ENCODE results near the gene PTGDS.

The PTGDS gene

DNA sequence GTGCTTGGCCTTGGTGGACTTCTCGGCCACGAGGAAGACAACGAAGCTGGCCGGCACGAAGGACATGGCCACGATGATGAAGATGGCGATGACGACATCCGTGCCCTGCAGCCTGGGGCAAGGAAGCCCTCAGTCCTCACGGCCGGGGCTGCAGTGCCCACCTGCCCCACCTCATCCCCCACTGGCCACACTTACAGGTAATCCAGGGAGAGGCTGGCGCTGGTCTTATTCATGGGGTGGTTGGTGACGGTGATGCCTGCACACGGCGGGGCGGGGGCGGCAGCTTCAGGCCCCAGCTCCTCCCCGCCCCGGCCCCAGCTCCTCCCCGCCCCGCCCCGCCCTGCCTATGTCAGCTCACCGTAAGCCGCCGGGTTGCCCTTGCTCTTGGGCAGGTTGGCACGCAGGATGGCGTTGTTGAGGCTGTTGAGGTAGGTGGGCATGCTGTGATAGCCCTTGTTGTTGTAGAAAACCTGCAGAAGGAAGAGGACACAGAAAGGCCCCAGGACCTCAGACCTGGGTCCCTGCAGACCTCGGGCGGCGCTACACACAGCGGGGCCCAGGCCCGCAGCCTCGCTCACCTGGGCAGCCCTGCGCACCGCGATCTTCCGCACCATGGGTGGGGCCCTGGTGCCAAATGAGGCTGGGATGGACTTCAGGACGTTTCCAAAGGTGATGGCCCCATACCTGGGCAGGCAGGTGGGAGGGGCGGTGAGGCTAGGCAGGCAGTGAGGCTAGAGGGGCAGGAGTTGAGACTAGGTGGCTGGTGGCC lies 34.8 kb downstream of the PTGDS start:
- no peak for DNase-seq

DNA sequence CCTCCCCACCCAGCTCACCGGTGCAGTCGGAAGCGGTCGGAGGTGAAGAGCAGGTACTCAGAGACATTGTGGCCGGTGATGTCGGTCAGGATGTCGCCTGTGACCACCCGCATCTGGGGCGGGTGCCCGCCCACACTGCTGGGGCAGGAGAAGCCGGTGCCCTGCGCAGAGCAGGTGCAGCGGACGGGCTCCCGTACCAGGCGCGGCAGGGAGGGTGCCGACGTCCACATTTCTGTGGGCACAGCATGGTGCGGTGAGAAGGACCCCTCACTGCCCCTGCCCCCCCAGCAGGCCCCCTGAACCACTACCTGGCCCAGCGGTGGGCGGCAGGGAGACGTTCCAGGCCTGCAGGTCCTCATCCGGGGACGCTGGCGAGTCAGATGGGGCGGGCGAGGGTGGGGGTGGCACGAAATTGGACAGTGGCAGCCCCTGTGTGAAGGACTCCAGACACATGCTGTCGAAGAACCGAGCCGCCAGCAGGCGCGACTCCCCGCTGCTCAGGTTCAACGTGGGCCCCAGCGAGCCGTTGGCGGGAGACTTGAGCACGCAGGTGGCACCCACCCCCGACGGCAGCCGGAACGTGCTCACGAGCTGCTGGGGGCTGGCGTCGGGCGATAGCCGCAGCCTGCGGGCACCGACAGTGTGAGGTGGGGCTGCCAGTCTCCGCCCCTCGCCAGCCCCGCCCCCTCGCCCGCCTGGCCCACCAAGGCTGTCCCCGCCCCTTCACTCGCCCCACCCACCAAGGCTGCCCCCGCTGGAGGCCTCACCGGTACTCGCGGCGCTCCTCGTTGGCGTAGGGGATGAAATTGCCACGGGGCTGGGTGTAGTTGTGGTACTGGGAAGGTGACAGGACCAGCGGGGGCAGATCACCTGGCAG lies 35.6 kb downstream of the PTGDS start:
- DNase-seq: no peak

DNA sequence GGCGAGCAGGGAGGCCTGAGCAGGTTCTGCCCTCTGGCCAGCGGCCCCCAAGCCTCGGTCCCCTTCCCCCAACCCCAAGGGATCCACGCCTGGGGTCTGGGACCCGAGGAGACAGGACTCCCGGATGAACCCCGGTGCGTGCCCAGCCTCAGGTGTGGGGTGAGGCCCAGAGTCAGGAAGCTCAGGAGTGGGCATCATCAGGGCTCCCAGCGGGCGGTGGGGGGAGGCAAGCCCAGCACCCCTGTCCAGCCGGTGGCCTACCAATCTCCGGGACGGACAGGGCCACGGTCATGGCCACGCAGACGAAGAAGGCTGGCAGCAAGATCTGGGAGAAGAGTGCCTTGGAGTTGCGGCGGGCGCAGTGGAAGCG lies 36.3 kb downstream of the PTGDS start:
- no peak for DNase-seq

DNA sequence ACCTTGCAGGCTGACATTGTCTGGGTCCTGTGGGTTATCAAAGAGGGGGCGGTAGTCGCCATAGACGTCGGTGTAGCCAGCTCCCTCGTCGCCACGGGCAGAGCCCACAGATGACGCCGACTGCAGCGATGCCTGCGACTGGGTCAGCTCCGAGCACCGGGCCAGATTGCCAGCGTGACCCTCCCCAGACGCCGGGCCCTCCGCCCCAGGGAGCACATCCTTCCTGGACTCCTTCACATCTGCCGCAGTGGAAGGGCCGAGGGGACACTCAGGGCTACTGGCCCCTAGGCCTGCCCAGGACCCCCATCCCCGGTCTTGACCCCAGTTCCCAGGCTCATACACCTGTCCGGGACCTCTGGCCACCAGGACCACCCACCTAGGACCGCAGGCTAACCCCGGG lies 36.9 kb downstream of the PTGDS start:
- no peak for DNase-seq

DNA sequence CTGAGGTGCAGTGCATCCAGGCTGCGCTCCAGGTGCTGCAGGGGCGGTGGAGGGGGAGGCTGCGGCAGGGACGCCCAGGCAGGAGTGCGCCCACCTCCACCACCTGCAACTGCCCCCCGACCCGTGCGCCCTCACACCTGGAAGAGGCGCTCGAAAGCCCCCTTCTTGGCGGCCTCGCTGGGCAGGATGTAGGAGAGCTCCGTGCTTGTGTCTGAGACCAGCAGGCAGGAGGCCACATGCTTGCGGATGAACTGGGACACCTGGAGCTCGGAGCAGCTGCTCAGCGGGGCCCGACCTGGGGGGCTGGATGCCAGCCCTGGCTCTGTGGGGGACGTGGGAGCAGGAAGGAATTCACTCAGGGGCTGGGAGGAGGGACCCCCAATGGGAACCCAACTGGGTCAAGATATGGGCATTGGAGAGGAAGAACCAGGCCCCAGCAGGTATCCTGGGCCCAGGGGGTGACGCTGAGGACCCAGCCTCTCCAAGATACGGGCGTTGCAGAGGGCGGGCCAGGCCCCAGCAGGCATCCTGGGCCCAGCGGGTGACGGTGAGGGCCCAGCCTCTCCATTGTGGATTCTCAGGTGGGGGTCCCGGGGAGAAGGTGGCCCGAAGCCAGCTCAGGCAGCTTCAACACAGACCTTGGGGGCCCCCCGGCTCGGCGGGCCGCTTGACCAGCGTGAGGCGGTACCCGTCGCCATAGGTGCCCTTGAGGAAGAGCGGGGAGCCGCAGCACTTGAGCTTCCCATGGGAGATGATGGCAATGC lies 37.7 kb downstream of the PTGDS start:
- no peak for DNase-seq

DNA sequence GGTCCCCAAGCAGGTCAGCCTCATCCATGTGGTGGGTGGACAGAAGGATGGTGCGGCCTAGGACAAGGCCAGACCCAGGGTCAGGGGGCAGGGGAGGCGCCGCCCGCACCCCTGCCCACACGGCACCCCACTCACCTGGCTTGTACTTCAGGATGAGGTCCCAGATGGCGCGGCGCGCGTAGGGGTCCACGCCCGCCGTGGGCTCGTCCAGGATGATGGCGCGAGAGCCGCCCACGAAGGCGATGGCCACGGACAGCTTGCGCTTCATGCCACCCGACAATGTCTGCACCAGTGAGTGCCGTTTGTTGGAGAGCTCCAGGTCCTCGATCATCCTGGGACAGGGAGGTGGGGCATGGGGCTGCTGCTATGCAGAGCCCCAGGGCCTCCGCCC lies 38.2 kb downstream of the PTGDS start:
- no peak for DNase-seq

DNA sequence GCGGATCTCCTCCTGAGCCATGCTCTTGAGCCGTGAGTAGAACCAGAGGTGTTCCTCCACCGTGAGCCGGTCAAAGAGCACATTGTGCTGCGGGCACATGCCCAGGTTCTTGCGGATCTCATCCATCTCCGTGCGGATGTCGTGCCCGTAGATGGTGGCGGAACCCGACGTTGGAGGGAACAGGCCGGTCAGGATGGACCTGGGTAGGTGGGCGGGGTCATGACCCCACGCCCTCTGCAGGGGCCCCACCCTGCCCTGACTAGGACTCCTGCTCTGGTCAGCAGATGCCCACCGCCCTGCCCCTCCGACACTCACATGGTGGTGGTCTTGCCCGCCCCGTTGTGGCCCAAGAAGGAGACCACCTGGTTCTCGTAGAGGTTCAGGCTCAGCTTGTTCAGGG lies 38.7 kb downstream of the PTGDS start:
- DNase-seq: no peak

DNA sequence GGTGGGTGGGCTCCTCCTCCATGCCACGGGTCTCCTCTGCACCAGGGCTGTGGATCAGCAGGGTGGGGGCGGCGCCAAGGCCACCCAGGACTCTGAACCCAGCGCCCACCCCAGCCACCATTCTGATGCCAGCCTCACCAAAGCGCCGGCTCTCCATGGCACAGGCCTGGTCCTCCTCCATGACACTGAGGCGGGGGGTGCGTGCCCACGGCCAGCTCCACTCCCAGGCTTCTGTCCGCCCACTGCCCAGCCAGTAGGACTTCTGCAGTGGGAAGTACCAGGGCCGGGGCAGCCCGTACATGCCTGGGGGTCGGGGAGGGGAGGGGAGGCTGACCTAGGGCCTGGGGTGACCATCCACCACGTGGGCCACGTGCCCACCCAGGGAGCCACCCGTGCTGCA lies 39.1 kb downstream of the PTGDS start:
- no peak for DNase-seq

DNA sequence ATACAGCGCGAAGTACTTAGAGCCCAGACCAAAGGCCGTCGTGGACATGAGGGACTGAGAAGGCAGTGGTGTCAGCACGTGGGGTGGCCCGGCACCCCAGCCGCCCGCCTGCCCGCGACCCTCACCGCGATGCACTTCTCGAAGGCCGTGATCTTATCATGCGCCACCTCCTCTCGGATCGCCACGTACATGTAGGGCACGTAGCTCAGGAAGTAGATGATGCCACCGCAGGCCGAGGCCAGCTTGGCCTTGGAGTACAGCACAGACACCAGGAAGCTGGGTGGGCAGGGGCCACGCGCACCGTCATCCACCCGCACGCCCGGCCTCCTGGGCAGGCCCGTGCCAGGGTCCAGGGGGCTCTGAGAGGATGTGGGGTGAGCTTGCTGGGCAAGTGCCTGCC lies 39.8 kb downstream of the PTGDS start:
- DNase-seq: no peak

DNA sequence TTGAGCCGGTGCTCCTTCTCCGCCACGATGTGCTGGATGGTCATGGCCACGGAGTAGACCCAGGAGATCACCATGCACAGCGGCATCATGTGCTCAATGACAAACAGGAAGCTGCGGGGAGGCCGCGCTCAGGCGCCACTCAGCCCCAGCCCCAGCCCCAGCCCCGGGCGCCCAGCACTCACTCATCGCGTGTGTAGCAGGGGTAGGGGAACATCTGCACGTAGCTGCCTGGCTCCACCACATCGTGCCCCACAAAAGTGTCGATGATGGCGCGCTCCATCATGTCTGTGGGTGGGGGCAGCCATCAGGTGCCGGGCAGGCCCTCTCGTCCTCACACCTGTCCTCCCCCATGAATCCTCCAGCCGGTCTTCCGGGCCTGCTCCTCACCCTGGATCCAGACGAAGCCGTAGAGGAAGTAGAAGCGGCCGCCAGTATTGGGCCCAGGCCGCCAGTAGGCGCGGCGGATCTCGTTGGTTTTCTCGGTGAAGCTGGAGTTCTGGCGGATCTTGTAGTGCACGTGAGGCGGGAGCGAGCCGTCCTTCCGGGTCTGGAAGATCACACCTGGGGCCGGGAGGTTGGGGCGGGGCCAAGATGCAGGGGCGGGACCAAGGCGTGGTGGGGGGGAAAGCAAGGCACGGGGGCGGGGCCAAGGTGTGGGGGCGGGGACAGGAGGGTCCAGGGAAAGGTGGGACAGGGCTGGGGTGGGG lies 40.6 kb downstream of the PTGDS start:
- DNase-seq: no peak

DNA sequence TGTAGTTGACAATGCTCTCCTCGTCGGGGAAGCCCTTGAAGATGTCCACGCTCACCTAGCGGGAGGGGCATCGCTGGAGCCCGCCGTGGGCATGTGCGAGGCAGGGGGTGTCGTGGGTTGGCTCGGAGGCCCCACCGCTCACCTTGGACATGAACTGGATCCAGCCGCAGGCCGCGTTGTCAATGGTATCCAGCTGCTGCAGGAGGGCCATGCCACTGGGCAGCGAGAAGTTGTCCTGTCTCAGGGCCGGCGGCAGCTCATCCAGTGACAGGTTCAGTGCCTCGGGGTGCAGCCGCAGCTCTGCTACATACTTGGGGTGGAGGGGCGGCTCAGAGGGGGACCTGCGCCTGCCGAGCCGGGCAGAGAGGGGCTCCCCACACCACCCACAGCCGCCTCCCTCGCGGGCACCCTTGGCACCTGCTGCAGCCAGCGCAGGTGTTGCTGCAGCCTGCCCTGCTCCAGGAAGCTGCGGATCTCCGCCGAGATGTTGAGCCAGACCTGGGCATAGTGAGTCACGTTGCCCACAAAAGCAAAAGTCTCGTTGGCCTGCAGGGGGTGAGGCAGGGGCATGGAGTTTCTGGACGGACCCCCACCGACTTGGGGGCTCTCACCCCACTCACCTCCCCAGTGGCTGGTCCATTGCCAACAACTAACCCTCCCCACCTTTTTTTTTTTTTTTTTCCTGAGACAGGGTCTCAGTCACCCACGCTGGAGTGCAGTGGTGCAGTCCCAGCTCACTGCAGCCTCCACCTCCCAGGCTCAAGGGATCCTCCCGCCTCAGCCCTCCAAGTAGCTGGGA lies 41.7 kb downstream of the PTGDS start:
- DNase-seq: no peak

DNA sequence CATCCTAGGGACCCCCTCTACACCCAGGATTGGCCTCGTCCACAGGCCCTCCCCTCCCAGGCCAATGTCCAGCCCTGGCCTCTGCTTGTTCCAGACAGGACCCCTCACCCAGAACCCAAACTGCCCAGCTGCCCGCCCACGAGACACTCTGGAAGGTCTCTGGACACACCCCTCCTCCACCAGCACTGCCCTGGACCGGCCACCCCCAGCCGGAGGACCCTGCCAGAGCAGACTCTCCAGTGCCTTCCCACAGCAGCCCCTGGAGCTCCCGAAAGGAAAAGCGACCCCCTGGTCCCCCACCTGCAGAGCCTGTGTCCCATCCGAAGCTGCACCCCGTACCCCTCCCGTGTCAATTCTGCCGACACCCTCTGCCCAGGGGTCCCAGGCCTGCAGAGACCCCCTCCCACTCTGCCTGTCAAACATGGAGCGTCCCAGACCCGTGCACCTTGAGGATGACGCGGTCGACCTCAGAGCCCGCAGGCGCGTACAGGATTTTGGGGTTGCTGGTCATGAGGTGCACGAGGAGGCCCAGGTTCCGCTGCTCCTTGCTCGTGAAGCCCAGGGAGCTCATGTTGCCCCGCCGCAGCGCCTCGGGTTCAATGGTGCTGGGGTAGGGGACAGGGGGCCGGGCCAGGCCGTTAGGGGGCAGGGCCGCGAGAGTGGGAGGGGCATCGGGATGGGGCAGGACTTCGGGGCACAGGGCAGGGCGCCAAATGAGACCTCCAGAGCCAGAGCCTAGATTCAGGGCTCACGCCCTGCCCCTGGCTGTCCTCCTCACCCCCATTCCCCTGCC lies 42.8 kb downstream of the PTGDS start:
- no peak for DNase-seq

DNA sequence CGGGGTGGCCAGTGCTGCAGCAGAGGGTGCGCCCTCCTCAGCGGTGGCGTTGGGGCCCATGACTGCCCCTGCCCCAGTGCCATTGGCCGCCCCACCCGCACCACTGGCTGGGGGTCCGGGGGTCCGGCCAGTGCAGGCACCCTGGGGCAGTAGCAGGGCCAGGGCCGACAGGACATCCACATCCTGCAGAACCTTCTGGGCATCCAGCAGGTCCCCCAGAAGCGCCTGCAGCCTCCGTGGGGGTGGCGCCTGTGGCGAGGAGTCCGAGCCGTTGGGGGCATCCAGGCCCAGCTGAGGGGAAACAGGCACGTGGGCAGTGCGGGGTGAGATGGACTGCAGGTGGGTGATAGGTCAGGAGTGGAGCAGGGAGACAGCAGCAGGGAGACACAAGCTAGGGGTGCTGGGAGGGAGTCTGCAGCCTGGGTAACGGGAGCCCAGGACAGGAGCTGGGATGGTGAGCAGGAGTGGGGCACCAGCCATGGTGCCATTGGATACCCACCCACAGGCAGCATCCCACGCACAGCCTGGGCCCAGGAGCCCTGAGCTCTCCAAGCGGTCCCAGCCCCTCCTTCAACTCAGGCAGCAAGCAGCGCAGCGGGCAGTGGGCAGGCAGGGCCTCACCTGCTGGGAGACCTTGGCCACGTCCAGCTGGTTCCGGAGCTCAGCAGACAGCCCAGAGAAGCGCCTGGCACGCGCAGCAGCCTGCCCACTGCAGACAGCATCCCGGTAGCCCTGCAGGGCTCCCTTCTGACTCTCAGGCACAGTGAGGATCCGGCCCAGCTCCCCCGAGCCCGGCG lies 43.7 kb downstream of the PTGDS start:
- DNase-seq: no peak

DNA sequence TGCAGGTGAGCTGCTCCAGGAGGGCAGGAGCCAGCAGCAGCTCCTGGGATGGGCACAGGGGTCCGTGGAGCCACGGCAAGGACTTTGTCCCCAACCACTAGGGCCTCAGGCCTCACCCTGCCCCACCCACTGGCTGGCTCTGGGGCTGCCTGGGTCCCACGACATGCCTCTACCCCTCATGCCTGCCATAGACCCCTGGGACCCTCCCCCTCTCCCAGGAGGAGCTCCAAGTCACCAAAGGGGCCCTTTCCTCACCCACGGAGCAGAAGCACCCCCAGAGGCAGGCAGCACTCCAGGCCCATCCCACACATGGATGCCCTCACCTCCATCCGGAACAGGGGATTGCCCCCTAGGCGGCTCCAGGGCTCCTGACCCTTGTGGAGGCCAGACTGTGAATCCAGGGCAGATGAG lies 44.3 kb downstream of the PTGDS start:
- no peak for DNase-seq

DNA sequence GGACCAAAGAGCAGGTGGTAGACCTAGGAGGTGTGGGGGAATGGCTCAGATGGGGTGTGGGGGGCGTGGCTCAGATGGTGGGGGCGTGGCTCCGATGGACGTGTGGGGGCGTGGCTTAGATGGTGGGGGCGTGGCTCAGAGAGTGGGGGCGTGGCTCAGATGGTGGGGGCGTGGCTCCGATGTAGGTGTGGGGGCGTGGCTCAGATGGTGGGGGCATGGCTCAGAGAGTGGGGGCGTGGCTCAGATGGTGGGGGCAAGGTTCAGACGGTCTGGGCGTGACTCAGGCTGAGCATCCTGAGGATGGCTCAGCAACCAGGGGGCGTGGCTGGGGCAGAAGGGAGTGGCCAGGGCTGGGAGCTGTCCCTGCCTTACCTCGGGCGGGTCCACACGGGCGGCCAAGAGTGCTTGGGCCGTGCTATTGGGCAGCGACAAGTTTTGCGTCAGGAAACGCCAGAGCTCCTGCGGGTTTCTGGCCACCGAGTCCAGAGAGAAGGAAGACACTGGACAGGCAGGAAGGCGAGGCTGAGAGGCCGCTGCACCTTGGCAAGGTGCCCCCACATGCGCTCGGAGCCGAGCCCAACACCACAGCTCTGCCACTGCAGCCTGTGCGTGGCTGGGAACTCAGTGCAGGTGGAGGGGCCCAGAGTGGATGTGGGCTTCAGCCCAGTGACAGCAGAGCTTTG lies 44.8 kb downstream of the PTGDS start:
- peak; percentile 66 to 72 for DNase-seq

DNA sequence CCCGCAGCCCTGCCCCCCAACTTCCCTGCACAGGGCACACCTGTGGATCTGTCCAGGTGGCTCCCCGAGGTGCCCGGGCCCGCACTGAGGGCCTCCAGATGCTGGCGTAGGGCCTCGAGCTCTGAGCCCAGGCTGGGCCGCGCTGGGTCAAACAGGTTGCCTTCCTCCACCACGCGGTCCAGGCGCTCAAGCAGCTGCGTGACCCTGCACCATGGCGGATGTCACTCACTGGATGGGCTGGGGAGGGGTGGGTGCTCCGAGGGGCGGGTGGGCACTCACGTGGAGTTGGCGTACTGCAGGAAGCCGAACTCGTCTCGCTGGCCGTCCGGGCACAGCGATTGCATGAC lies 45.3 kb downstream of the PTGDS start:
- DNase-seq: no peak

DNA sequence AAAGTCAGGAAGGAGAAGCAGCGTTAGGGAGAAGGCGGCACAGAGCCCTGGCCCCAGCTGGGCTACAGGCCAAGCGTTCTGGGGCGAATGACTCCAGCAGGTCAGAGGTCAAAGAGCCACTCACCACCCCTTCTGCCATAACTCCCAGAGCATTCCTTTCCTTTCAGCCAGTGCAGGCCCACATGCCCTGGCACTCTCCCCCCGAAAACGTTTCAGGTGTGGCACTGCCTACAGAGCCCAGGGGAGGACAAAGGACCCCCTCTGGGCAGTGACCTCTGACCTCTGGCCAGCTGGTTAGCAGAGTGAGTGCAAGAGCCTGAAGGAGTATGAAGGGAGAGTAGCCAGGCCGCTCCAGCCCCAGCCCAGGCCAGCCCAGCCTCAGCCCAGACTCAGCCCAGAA lies 45.9 kb downstream of the PTGDS start:
- DNase-seq: no peak

DNA sequence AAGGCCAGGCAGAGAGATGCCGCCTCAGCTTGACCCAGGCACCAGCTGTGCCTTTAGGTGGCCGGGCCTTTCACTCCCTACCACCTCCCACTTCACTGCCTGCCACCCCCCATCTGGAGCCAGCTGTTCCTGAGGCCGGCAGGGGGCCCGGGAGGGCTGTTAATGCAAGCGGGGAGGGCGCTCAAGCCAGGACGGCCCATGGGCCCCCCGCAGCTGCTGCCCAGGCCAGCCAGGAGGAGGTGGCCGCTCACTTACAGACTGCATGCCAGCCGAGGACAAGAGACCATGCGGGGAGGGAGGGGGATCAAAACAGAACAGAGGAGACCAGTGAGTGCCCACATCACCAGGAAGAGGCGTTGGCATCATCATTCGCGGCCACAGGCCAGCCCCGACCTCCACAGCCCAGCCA lies 46.3 kb downstream of the PTGDS start:
- no peak for DNase-seq

DNA sequence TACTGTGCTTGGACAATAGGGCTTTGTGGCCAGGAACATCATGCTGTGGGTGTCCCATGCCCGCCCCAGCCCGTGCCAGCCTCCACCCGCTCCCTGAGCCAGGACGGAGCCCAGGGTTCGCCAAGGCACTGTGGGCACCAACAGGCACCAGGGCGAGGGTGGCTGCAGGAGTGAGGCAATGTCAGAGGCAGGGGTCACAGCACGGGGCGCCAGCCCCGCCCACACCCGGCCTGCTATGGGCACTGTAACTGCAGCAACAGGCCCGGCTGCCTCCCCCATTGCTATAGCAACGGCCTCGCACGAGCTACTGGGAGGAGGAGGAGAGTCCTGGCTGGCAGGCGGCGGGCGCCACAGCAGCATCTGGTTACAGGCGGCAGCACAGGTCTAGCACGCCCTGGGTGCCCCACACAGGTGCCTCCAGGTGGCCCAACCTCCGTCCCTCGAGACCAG lies 48.2 kb downstream of the PTGDS start:
- DNase-seq: no peak

DNA sequence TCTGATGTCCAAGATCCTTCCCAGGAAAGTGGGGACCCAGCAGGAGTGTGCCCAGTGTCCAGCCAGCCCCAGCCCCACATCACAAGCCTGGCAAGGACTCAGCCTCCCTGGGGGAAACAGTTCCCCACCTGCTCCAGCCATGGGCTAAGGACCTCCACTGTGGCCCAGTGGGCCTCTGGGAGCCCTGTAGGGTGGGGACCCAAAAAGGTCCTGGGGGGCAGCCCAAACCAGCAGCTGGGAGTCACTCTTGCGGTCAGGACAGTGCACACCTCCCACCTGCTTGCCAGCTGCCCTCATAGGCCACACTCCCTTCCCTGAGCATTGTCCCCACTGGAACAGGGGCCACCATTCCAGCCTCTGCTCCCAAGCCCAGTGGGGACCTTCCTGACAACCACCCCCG lies 49.1 kb downstream of the PTGDS start:
- no peak for DNase-seq
